IMR-90 (cell line): Measurements from ENCODE around the gene SPTBN5. TPM values are rescaled to one million over a fixed set of nuclear protein-coding genes. Genes with fewer than 3 reads are reported as not detected.

Source experiments
- ATAC-seq: fragments of 200-7000 bp; cut with Tn5 transposase; 2 replicates; pipeline ENCODE4 v1.9.1; 2020; ENCODE audit warnings: low read depth, mild to moderate bottlenecking, moderate library complexity
- BruUV-seq: library from RNA; stranded (reverse); fragments of 400-500 nt; replicated peaks from 2 replicates; lab custom pipeline; 2021; lab: Mats Ljungman, UMichigan
- CTCF ChIA-PET: fragments of 300-600 bp; formaldehyde crosslinking; extraction: SDS; loops from one replicate; lab custom pipeline; 2021; ENCODE audit warnings: antibody characterized with exemption; lab: Yijun Ruan, JAX
- POLR2A ChIA-PET: fragments of 300-600 bp; sonication (Branson Sonifier 250); formaldehyde crosslinking; loops from one replicate; lab custom pipeline; 2022; ENCODE audit warnings: antibody characterized with exemption; ENCODE audit not compliant: unreplicated experiment; lab: Charles Lee
- DNase-seq: peaks from one replicate; pipeline ENCODE4 v3.0.0; 2013
- H2AFZ ChIP-seq: replicated peaks from 2 replicates; pipeline ENCODE3; 2013; ENCODE audit warnings: low read length, mild to moderate bottlenecking; ENCODE audit not compliant: poor library complexity
- H2AK5ac ChIP-seq: 2 replicates; pipeline ENCODE4 v1.6.1; 2013; ENCODE audit warnings: low read depth, low read length, inconsistent platforms
- H2AK9ac ChIP-seq: replicated peaks from 2 replicates; pipeline ENCODE3; 2013; ENCODE audit warnings: mild to moderate bottlenecking, low read depth, low read length, moderate library complexity; ENCODE audit not compliant: poor library complexity
- H2BK120ac ChIP-seq: 2 replicates; pipeline ENCODE4 v1.6.1; 2013; ENCODE audit warnings: low read depth, low read length, inconsistent platforms
- H2BK15ac ChIP-seq: 3 replicates; pipeline ENCODE4 v1.6.1; 2013; ENCODE audit warnings: low read depth, low read length, inconsistent platforms
- H2BK20ac ChIP-seq: 2 replicates; pipeline ENCODE4 v1.6.1; 2013; ENCODE audit warnings: low read depth, mild to moderate bottlenecking, inconsistent platforms, low read length, moderate library complexity
- H2BK5ac ChIP-seq: 2 replicates; pipeline ENCODE4 v1.6.1; 2013; ENCODE audit warnings: mild to moderate bottlenecking, low read depth, low read length, inconsistent platforms; ENCODE audit not compliant: poor library complexity, severe bottlenecking
- H3K14ac ChIP-seq: replicated peaks from 2 replicates; pipeline ENCODE4 v1.6.1; 2013; ENCODE audit warnings: low read depth, low read length, inconsistent platforms
- H3K18ac ChIP-seq: 2 replicates; pipeline ENCODE4 v1.6.1; 2013; ENCODE audit warnings: low read depth, low read length, control low read depth
- H3K23ac ChIP-seq: 2 replicates; pipeline ENCODE4 v1.6.1; 2013; ENCODE audit warnings: low read depth, low read length, inconsistent platforms
- H3K27ac ChIP-seq: 2 replicates; pipeline ENCODE4 v1.5.1; 2013; ENCODE audit warnings: mild to moderate bottlenecking, control low read depth, low read length; ENCODE audit not compliant: insufficient read depth
- H3K27me3 ChIP-seq: 2 replicates; pipeline ENCODE4 v1.6.1; 2013; ENCODE audit warnings: low read length; ENCODE audit not compliant: control insufficient read depth, insufficient read depth
- H3K36me3 ChIP-seq: 2 replicates; pipeline ENCODE4 v1.6.1; 2013; ENCODE audit warnings: low read length, mixed read lengths; ENCODE audit not compliant: control insufficient read depth, insufficient read depth
- H3K4ac ChIP-seq: 2 replicates; pipeline ENCODE4 v1.6.1; 2013; ENCODE audit warnings: low read depth, low read length, inconsistent platforms
- H3K4me1 ChIP-seq: 2 replicates; pipeline ENCODE4 v1.6.1; 2013; ENCODE audit warnings: low read length, mixed read lengths; ENCODE audit not compliant: control insufficient read depth, insufficient read depth
- H3K4me2 ChIP-seq: 2 replicates; pipeline ENCODE4 v1.6.1; 2013; ENCODE audit warnings: low read depth, mild to moderate bottlenecking, control low read depth, low read length, moderate library complexity
- H3K4me3 ChIP-seq: 2 replicates; pipeline ENCODE4 v1.5.1; 2013; ENCODE audit warnings: low read depth, mild to moderate bottlenecking, control low read depth, low read length, moderate library complexity; ENCODE audit not compliant: insufficient read depth
- H3K56ac ChIP-seq: 2 replicates; pipeline ENCODE4 v1.6.1; 2013; ENCODE audit warnings: low read length, inconsistent platforms; ENCODE audit not compliant: insufficient read depth; ENCODE audit errors: extremely low read depth
- H3K79me1 ChIP-seq, 2 experiments: 2 replicates each; pipeline ENCODE4 v1.6.1; 2013; ENCODE audit warnings: low read length in 2 of 2, inconsistent platforms in 1 of 2, low read depth in 1 of 2
- H3K9ac ChIP-seq: 2 replicates; pipeline ENCODE4 v1.6.1; 2013; ENCODE audit warnings: low read depth, low read length, control low read depth
- H3K9me1 ChIP-seq: 2 replicates; pipeline ENCODE4 v1.6.1; 2013; ENCODE audit warnings: low read length, inconsistent platforms; ENCODE audit not compliant: insufficient read depth
- H3K9me3 ChIP-seq: 2 replicates; pipeline ENCODE4 v1.6.1; 2013; ENCODE audit warnings: low read length; ENCODE audit not compliant: control insufficient read depth, insufficient read depth
- H4K20me1 ChIP-seq: 2 replicates; pipeline ENCODE4 v1.6.1; 2013; ENCODE audit warnings: low read length, inconsistent platforms; ENCODE audit not compliant: insufficient read depth
- H4K5ac ChIP-seq: 2 replicates; pipeline ENCODE4 v1.6.1; 2013; ENCODE audit warnings: mild to moderate bottlenecking, low read depth, low read length, control low read depth
- H4K8ac ChIP-seq, 2 experiments: 2 replicates each; pipeline ENCODE4 v1.6.1; 2013; ENCODE audit warnings: low read depth in 2 of 2, low read length in 2 of 2, control low read depth in 1 of 2, inconsistent platforms in 1 of 2
- H4K91ac ChIP-seq: 2 replicates; pipeline ENCODE4 v1.6.1; 2013; ENCODE audit warnings: low read depth, low read length, inconsistent platforms; ENCODE audit not compliant: insufficient read depth
- BHLHE40 ChIP-seq: fragments of 150-350 bp; IDR thresholded peaks from 2 replicates; pipeline ENCODE4 v1.6.1; 2016; ENCODE audit warnings: mild to moderate bottlenecking, low read depth, low read length
- FOS ChIP-seq: fragments of 150-350 bp; IDR thresholded peaks from 2 replicates; pipeline ENCODE4 v1.6.1; 2016; ENCODE audit warnings: low read depth, low read length
- RCOR1 ChIP-seq: IDR thresholded peaks from 2 replicates; pipeline ENCODE4 v1.6.1; 2012; ENCODE audit warnings: mild to moderate bottlenecking, low read length, improper control_type of control experiment; ENCODE audit not compliant: insufficient replicate concordance
- WGBS, 2 experiments: methylation state at CpG; one replicate each; pipeline versions ENCODE4 v1.1.5 to v1.1.7; 2013; ENCODE audit warnings: missing lambda C conversion rate in 2 of 2; ENCODE audit not compliant: insufficient read length in 1 of 2; ENCODE audit errors: extremely low coverage in 2 of 2; 5-methylcytosine and 5-hydroxymethylcytosine counted together
- dilution Hi-C: fragments of 300-500 bp; cut with HindIII; formaldehyde crosslinking; loops from one replicate; pipeline ENCODE4 v1.14.3; 2018; ENCODE audit warnings: low sequenced_read_pairs; ENCODE audit not compliant: unreplicated experiment
- in situ Hi-C: fragments of 300-500 bp; cut with MboI; formaldehyde crosslinking; loops from 3 replicates; pipeline ENCODE4 v1.14.3; 2019; ENCODE audit warnings: low sequenced_read_pairs, inconsistent platforms, mixed read lengths
- intact Hi-C: fragments of 100-400 bp; cut with micrococcal nuclease; formaldehyde crosslinking; loops from 2 replicates; pipeline ENCODE4 v1.10.0; 2022
- polyA plus RNA-seq, 3 experiments: library from polyadenylated mRNA; depleted of rRNA; stranded (reverse); fragments of >200 nt; gene quantifications; 2 replicates each; pipeline ENCODE4 v1.2.3, GENCODE V29; 2012; ENCODE audit warnings: low replicate concordance in 1 of 3
- total RNA-seq: library from RNA; depleted of rRNA; stranded (reverse); fragments of >200 nt; gene quantifications from 2 replicates; pipeline ENCODE4 v1.2.3, GENCODE V29; 2012
- TF ChIP-seq, protein P1 (sequence below): fragments of 150-350 bp; IDR thresholded peaks from 2 replicates; pipeline ENCODE4 v1.6.1; 2017; ENCODE audit warnings: mild to moderate bottlenecking, antibody characterized with exemption, low read length, low read depth
- TF ChIP-seq, protein P2 (sequence below): conservative IDR thresholded peaks from 2 replicates; pipeline ENCODE4 v1.5.1; 2012; ENCODE audit warnings: mild to moderate bottlenecking, low read depth, low read length, improper control_type of control experiment

SPTBN5 gene
- total and polyA plus RNA-seq, 2 of the 4 experiments (the other 2 are of a cell fraction) = under 0.01 to 0.38 TPM

DNA sequence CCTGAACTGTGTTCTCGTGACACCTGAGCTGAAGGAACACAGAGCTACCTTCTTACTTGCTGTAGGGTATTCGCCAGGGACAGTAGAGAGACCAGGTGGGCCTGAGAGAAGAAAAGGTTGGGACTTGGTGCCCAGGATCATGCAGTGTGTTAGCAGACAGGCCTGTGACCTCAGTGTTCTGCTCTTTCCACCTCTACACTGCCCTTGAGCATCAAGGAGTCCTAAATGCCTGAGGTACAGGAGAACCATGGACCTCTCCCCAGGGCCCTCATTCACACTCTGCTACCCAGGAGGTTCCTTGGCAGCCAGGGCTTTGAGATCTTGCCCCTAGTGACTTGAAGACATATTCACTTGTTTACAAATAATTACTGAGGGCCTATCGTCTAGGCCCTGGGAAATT, 88.1 kb downstream of the SPTBN5 start:
- ATAC-seq (no peak), DNase-seq (no peak)
- Histone ChIP-seq H4K20me1 (0 out of 2 replicates have a peak, but pooled peaks cover 3% of the 10 kb centered on the region), H2BK120ac (no peak overlapping the region), H3K9me1 (peaks cover 24% of the 10 kb centered on the region), H3K27me3 (no peaks in the 10 kb centered on the region), H3K4ac (no peak overlapping the region), H2BK20ac (no peak overlapping the region), H3K27ac (no peak overlapping the region), H4K5ac (no peak overlapping the region), H3K4me2 (no peak overlapping the region), H3K56ac (no peak overlapping the region), H3K4me3 (no peak overlapping the region), H3K23ac (peak overlapping the region; percentile 52; the same call in 1 of the 2 replicates), H3K79me1 (peaks cover 26 to 69% of the 10 kb centered on the region in 2 experiments), H3K4me1 (peaks cover 3% of the 10 kb centered on the region), H3K36me3 (0 out of 2 replicates have a peak, but pooled peaks cover 3% of the 10 kb centered on the region), H4K8ac (no peak overlapping the region), H2AK5ac (no peak overlapping the region), H3K18ac (no peak overlapping the region), H2BK15ac (no peak overlapping the region), H2AK9ac (no peak overlapping the region), H2BK5ac (no peak overlapping the region), H4K91ac (no peak overlapping the region), H3K9me3 (no peaks in the 10 kb centered on the region), H3K14ac (no peak overlapping the region), H3K9ac (no peak overlapping the region), H2AFZ (no peak overlapping the region)
- WGBS, 2 experiments = no CpG with 5 or more reads among the region's 3 CpGs
- intact Hi-C loops = no loop called here
- TF ChIP-seq, protein P1, sequence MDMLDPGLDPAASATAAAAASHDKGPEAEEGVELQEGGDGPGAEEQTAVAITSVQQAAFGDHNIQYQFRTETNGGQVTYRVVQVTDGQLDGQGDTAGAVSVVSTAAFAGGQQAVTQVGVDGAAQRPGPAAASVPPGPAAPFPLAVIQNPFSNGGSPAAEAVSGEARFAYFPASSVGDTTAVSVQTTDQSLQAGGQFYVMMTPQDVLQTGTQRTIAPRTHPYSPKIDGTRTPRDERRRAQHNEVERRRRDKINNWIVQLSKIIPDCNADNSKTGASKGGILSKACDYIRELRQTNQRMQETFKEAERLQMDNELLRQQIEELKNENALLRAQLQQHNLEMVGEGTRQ = no peak
- no peak for TF ChIP-seq BHLHE40
- TF ChIP-seq, protein P2, sequence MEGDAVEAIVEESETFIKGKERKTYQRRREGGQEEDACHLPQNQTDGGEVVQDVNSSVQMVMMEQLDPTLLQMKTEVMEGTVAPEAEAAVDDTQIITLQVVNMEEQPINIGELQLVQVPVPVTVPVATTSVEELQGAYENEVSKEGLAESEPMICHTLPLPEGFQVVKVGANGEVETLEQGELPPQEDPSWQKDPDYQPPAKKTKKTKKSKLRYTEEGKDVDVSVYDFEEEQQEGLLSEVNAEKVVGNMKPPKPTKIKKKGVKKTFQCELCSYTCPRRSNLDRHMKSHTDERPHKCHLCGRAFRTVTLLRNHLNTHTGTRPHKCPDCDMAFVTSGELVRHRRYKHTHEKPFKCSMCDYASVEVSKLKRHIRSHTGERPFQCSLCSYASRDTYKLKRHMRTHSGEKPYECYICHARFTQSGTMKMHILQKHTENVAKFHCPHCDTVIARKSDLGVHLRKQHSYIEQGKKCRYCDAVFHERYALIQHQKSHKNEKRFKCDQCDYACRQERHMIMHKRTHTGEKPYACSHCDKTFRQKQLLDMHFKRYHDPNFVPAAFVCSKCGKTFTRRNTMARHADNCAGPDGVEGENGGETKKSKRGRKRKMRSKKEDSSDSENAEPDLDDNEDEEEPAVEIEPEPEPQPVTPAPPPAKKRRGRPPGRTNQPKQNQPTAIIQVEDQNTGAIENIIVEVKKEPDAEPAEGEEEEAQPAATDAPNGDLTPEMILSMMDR = no peak
- no peak for TF ChIP-seq FOS
- no peak for TF ChIP-seq RCOR1
- CTCF ChIA-PET = interaction anchor here (0.6 kb wide), 1 partner anchor 33 kb away, joined by 4 read pairs; no protein-coding TSS in a partner anchor
- POLR2A ChIA-PET = no interaction called here
- no TSS peak for BruUV-seq
- in situ Hi-C loops = no loop called here
- dilution Hi-C loops = no loop called here
